ENCODE measurements around the gene PSME4.

DNA sequence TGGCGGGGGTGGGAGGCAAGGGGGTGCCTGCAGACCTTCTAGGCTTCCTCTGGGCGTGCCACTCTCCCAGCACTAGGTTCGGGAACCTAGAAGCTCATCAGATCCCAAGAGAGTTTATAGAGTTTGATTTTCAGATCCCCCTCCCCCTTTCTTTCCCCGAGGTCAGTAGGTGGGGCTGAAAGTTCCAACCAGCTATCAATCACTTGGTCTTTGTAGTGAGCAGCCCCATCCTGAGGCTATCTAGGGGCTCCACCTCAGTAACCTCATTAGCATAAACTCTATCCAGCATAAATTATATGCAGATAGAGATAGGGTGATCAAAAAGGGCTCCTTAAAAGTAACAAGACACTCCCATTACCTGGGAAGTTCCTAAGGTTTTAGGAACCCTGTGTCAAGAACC, 151.2 kb downstream of the PSME4 start:
- no peak for TF ChIP-seq EZH2 (IDR thresholded peaks at IDR 0.05; ENCODE audit: borderline replicate concordance, low read depth, low read length, severe bottlenecking)
- TF ChIP-seq, protein P1, sequence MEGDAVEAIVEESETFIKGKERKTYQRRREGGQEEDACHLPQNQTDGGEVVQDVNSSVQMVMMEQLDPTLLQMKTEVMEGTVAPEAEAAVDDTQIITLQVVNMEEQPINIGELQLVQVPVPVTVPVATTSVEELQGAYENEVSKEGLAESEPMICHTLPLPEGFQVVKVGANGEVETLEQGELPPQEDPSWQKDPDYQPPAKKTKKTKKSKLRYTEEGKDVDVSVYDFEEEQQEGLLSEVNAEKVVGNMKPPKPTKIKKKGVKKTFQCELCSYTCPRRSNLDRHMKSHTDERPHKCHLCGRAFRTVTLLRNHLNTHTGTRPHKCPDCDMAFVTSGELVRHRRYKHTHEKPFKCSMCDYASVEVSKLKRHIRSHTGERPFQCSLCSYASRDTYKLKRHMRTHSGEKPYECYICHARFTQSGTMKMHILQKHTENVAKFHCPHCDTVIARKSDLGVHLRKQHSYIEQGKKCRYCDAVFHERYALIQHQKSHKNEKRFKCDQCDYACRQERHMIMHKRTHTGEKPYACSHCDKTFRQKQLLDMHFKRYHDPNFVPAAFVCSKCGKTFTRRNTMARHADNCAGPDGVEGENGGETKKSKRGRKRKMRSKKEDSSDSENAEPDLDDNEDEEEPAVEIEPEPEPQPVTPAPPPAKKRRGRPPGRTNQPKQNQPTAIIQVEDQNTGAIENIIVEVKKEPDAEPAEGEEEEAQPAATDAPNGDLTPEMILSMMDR (IDR thresholded peaks at IDR 0.05; ENCODE audit: borderline replicate concordance, extremely low read depth, low read length, poor library complexity, severe bottlenecking): no peak

Measured in DND-41 (cell line).